ENCODE results near the gene SLC43A3.

The SLC43A3 gene

DNA sequence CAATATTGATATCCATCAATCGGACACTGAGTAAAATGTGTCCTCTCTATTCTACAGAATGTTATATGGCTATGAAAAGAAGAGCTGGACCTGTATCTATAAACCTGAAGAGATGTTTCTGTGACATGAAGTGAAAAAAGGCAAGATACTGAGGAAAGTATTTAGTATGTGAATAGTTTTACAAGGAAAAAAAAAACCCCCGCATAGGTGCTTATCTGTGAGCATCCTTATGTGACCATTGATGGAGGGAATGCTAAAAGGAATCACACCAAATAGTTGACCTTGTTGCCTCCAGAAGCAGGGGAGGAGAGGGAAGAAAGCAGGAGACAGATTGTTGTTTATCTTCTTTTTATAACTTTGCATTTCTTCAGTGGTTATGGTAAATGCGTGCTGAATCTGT is 35.8 kb downstream of the SLC43A3 start:
- H3K4me1 ChIP-seq (ENCODE audit: control insufficient read depth, low read length): no peaks in the 10 kb centered on the region
- no peaks in the 10 kb centered on the region for H3K9me3 ChIP-seq (ENCODE audit: control insufficient read depth, insufficient read depth, low read length)
- H3K4me3 ChIP-seq (ENCODE audit: low read length): no peak overlapping the region
- no peaks in the 10 kb centered on the region for H3F3A ChIP-seq (ENCODE audit: control insufficient read depth, insufficient read depth)
- H3K36me3 ChIP-seq (ENCODE audit: control insufficient read depth, low read length): no peaks in the 10 kb centered on the region
- no peaks in the 10 kb centered on the region for H3K9me2 ChIP-seq (replicated peaks; ENCODE audit: control insufficient read depth, low read length)
- no peak overlapping the region for H3K27ac ChIP-seq (ENCODE audit: low read depth, low read length)
- no peaks in the 10 kb centered on the region for H4K20me1 ChIP-seq (ENCODE audit: control insufficient read depth, insufficient read depth, low read depth, low read length)
- H3K4me2 ChIP-seq (ENCODE audit: low read length): no peak overlapping the region
- TF ChIP-seq, protein P1, sequence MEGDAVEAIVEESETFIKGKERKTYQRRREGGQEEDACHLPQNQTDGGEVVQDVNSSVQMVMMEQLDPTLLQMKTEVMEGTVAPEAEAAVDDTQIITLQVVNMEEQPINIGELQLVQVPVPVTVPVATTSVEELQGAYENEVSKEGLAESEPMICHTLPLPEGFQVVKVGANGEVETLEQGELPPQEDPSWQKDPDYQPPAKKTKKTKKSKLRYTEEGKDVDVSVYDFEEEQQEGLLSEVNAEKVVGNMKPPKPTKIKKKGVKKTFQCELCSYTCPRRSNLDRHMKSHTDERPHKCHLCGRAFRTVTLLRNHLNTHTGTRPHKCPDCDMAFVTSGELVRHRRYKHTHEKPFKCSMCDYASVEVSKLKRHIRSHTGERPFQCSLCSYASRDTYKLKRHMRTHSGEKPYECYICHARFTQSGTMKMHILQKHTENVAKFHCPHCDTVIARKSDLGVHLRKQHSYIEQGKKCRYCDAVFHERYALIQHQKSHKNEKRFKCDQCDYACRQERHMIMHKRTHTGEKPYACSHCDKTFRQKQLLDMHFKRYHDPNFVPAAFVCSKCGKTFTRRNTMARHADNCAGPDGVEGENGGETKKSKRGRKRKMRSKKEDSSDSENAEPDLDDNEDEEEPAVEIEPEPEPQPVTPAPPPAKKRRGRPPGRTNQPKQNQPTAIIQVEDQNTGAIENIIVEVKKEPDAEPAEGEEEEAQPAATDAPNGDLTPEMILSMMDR (IDR thresholded peaks at IDR 0.05; ENCODE audit: low read depth, low read length, poor library complexity, severe bottlenecking): no peak
- TF ChIP-seq EZH2phosphoT487 (IDR thresholded peaks at IDR 0.05; ENCODE audit: borderline replicate concordance, low read length): no peak
- H3K27me3 ChIP-seq (ENCODE audit: control insufficient read depth, low read length): peaks cover 11% of the 10 kb centered on the region; the same call in 1 of the 2 replicates
- H3K79me2 ChIP-seq (ENCODE audit: control insufficient read depth, low read length): no peaks in the 10 kb centered on the region

DNA sequence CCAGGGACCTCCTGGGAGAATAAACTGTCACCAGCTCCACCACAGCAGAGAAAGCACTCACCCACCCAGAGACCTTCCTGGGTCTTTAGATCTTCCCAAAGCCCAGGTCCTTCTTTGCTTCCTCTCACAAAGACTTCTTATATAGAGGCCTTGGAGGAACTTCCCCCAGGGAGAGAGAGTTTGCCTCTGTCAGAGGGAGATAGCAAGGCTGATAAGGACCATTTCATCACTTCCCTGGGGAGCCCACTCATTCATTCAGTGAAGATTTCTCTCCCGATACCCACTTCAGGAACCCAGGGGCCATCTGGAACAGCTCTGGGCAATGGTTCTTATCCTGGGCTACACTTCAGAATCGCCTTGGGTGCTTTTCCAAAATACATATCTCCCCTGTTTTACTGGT is 36.4 kb downstream of the SLC43A3 start, which contains the start of gene PRG2:
Gene PRG2, minus strand, starts transcription at position 116 of the 400 bp plus-strand sequence. CDS start 706 bp downstream, outside the sequence.
- Histone ChIP-seq H3K4me2 (ENCODE audit: low read length) (no peak within 1 kb of the TSS), H3K4me1 (ENCODE audit: control insufficient read depth, low read length) (no peaks in the 10 kb centered on the region), H3F3A (ENCODE audit: control insufficient read depth, insufficient read depth) (no peaks in the 10 kb centered on the region), H3K4me3 (ENCODE audit: low read length) (no peak within 1 kb of the TSS), H3K27ac (ENCODE audit: low read depth, low read length) (no peak within 1 kb of the TSS), H3K36me3 (ENCODE audit: control insufficient read depth, low read length) (no peaks in the 10 kb centered on the region), H3K9me3 (ENCODE audit: control insufficient read depth, insufficient read depth, low read length) (no peaks in the 10 kb centered on the region), H3K9me2 (replicated peaks; ENCODE audit: control insufficient read depth, low read length) (no peaks in the 10 kb centered on the region), H3K27me3 (ENCODE audit: control insufficient read depth, low read length) (peaks cover 11% of the 10 kb centered on the region; the same call in 1 of the 2 replicates), H4K20me1 (ENCODE audit: control insufficient read depth, insufficient read depth, low read depth, low read length) (no peaks in the 10 kb centered on the region), H3K79me2 (ENCODE audit: control insufficient read depth, low read length) (no peaks in the 10 kb centered on the region)
- TF ChIP-seq EZH2phosphoT487 (IDR thresholded peaks at IDR 0.05; ENCODE audit: borderline replicate concordance, low read length): no peak
- TF ChIP-seq, protein P1 (IDR thresholded peaks at IDR 0.05; ENCODE audit: low read depth, low read length, poor library complexity, severe bottlenecking): no peak

DNA sequence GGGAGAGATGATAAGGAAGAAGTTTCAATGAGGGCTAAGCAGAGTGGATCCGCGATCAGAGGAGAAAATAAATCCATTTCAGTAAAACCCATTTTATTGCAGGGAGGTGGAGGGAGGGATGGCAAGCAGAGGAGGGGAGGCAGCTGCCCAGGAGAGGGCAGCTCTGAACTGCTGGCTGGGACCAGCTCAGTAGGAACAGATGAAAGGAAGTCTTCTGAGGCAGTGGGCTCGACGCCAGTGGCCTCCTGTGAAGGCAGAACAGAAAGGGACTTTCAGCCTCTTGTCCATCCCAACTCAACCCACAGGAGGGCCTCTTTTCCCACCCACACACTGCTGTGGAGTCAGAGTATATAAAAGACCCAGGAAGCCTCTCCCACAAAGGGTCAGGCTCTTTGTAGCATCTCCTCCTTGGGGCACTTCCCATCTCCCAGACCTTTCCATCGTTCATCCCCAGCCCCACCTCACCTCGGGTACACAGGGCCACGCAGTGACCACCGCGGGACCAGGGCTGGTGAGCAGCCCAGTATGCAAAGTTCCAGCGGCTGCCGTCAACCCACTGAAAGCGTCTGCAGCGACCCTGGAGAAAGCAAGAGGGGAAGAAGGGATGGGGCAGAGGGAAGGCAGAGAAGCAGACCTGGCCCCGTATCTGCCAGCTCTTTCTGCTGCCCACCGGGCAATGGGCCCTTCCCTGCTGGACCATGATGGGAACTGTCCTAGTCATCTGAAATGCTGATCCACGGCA is 39.5 kb downstream of the SLC43A3 start:
- Histone ChIP-seq H3K27me3 (ENCODE audit: control insufficient read depth, low read length) (peaks cover 19% of the 10 kb centered on the region; the same call in 1 of the 2 replicates), H3F3A (ENCODE audit: control insufficient read depth, insufficient read depth) (no peaks in the 10 kb centered on the region), H3K36me3 (ENCODE audit: control insufficient read depth, low read length) (no peaks in the 10 kb centered on the region), H3K79me2 (ENCODE audit: control insufficient read depth, low read length) (no peaks in the 10 kb centered on the region), H4K20me1 (ENCODE audit: control insufficient read depth, insufficient read depth, low read depth, low read length) (no peaks in the 10 kb centered on the region), H3K9me3 (ENCODE audit: control insufficient read depth, insufficient read depth, low read length) (no peaks in the 10 kb centered on the region), H3K4me2 (ENCODE audit: low read length) (no peak overlapping the region), H3K4me3 (ENCODE audit: low read length) (no peak overlapping the region), H3K4me1 (ENCODE audit: control insufficient read depth, low read length) (no peaks in the 10 kb centered on the region), H3K27ac (ENCODE audit: low read depth, low read length) (no peak overlapping the region), H3K9me2 (replicated peaks; ENCODE audit: control insufficient read depth, low read length) (no peaks in the 10 kb centered on the region)
- no peak for TF ChIP-seq EZH2phosphoT487 (IDR thresholded peaks at IDR 0.05; ENCODE audit: borderline replicate concordance, low read length)
- TF ChIP-seq, protein P1 (IDR thresholded peaks at IDR 0.05; ENCODE audit: low read depth, low read length, poor library complexity, severe bottlenecking): no peak

Data from DOHH2 (cell line).